ENCODE measurements around the gene SDHAF1. TPM values are rescaled to one million over a fixed set of nuclear protein-coding genes. Genes with fewer than 3 reads are reported as not detected.

SDHAF1 gene
- total RNA-seq, 1 experiment from 2014 or later: 16.0 TPM

DNA sequence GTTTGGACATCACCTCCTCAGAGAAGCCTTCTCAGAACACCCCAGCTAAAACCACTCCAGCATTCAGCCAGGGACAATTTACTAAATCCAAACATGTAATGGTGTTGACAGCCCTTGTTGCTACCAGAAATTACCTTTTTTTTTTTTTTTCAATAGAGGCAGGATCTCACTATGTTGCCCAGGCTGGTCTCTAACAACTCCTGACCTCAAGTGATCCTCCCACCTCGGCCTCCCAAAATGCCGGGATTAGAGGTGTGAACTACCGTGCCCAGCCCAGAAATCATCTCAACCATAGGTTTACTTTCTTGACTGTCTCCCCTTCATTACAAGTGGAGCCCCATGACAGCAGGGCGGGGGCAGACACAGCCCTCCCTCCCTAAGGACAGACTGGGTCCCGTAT is 28.4 kb downstream of the SDHAF1 start:
- Histone ChIP-seq H4K20me1 (ENCODE audit: control insufficient read depth, insufficient read depth, insufficient read length) (no peaks in the 10 kb centered on the region), H3K79me2 (ENCODE audit: insufficient read depth, low read length) (no peaks in the 10 kb centered on the region), H3K23ac (ENCODE audit: insufficient read length, low read depth, low read length) (no peak overlapping the region), H2BK12ac (ENCODE audit: insufficient read length, low read depth, low read length) (no peak overlapping the region), H3K4ac (ENCODE audit: low read depth, low read length) (no peak overlapping the region), H3K4me1 (ENCODE audit: insufficient read depth, low read length) (no peaks in the 10 kb centered on the region), H4K91ac (ENCODE audit: insufficient read length, low read depth, low read length) (no peak overlapping the region), H3K27me3 (ENCODE audit: insufficient read depth, low read length) (no peaks in the 10 kb centered on the region), H3K18ac (ENCODE audit: insufficient read length, low read depth, low read length) (no peak overlapping the region), H3K27ac (ENCODE audit: insufficient read length, low read depth, low read length) (no peak overlapping the region), H2AFZ (ENCODE audit: low read length) (no peak overlapping the region), H3K9ac (ENCODE audit: extremely low read depth, insufficient read length, low read length) (no peak overlapping the region), H2BK120ac (ENCODE audit: low read depth, low read length, poor library complexity, severe bottlenecking) (no peak overlapping the region), H3K56ac (ENCODE audit: insufficient read length, low read depth, low read length) (no peak overlapping the region), H3K14ac (ENCODE audit: insufficient read depth, low read length) (no peak overlapping the region), H4K8ac (replicated peaks; ENCODE audit: insufficient read length, low read depth, low read length) (no peak overlapping the region), H3K79me1 (ENCODE audit: insufficient read depth, low read depth, low read length, poor library complexity, severe bottlenecking) (no peaks in the 10 kb centered on the region), H3K4me2 (ENCODE audit: insufficient read depth, insufficient read length, low read length) (no peak overlapping the region), H2BK20ac (ENCODE audit: low read depth, low read length, poor library complexity, severe bottlenecking) (no peak overlapping the region), H4K5ac (ENCODE audit: insufficient read length, low read depth, low read length) (no peak overlapping the region), H2AK5ac (ENCODE audit: insufficient read length, low read length) (no peak overlapping the region), H3K23me2 (ENCODE audit: insufficient read length, low read depth, low read length, poor library complexity, severe bottlenecking) (no peaks in the 10 kb centered on the region), H2BK15ac (ENCODE audit: low read depth, low read length) (no peak overlapping the region), H2BK5ac (ENCODE audit: insufficient read length, low read length) (no peak overlapping the region), H3T11ph (ENCODE audit: low read length) (no peak overlapping the region), H3K9me3 (ENCODE audit: control insufficient read depth, low read depth, low read length) (no peaks in the 10 kb centered on the region)
- Mint-ChIP-seq H3K27ac (no peak overlapping the region; a peak in 1 of 7 replicates), H3K27me3 (ENCODE audit: low read depth) (no peaks in the 10 kb centered on the region; the same call in 1 of the 2 replicates), H3K4me3 (no peak overlapping the region), H3K36me3 (ENCODE audit: insufficient read depth in 1 of 3, low read depth in 3 of 3) (peaks cover 11 to 51% (median 42%) of the 10 kb centered on the region in 3 experiments), H3K9me3 (no peaks in the 10 kb centered on the region; a peak in 1 of 5 replicates), H3K4me1 (no peaks in the 10 kb centered on the region)
- TF ChIP-seq CTCF (conservative IDR thresholded peaks at IDR 0.05): no peak
- DNase-seq: no peak
- no CpG with 5 or more reads among the region's 5 CpGs for WGBS (ENCODE audit: extremely low coverage, insufficient read length, low lambda C conversion rate)

Data from H9 (cell line).